ENCODE measurements around the gene APLP2. TPM values are rescaled to one million over a fixed set of nuclear protein-coding genes. Genes with fewer than 3 reads are reported as not detected.

Gene APLP2
- total RNA-seq, 3 donors from 2014 or later (not counting 1 experiment from before 2014, with no cell fraction given): 99.8 to 119 (median 116) TPM

DNA sequence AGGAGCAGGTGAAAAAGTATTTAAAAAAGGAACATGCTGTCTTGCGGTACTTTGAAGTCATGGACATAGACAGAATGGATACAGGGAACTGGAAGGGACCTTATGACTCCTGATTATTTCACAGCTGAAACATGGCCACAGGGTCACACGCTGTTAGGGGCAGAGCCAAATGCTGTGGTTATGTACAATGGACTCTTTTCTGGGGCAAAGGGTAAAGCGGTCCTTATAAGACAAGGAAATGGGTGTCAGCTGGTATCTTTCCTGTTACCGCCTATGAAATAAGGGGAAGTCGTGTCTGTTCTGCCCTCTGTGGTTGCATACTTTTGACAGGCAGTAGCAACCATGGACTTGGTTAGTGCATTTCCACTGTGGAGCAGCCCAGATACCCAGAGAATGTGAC is 77.1 kb downstream of the APLP2 start:
- H3K36me3 Mint-ChIP-seq: no peaks in the 10 kb centered on the region
- intact Hi-C loops (cut with micrococcal nuclease): no loop called here
- H3K27me3 ChIP-seq (ENCODE audit: control insufficient read depth, insufficient read depth, low read length): no peaks in the 10 kb centered on the region
- H3K27ac Mint-ChIP-seq: peak overlapping the region; percentile 88 to 89
- DNase-seq: peak in 1 of 2 donors; percentile 47
- peak overlapping the region; percentile 70 for H3K4me3 Mint-ChIP-seq
- no peaks in the 10 kb centered on the region for H3K27me3 Mint-ChIP-seq (ENCODE audit: low read depth in 2 of 2)
- H3K36me3 ChIP-seq (ENCODE audit: control insufficient read depth, insufficient read depth, low read length): peaks cover 17% of the 10 kb centered on the region
- peaks cover 27 to 28% of the 10 kb centered on the region in 2 donors for H3K4me1 Mint-ChIP-seq
- TF ChIP-seq, protein P1, sequence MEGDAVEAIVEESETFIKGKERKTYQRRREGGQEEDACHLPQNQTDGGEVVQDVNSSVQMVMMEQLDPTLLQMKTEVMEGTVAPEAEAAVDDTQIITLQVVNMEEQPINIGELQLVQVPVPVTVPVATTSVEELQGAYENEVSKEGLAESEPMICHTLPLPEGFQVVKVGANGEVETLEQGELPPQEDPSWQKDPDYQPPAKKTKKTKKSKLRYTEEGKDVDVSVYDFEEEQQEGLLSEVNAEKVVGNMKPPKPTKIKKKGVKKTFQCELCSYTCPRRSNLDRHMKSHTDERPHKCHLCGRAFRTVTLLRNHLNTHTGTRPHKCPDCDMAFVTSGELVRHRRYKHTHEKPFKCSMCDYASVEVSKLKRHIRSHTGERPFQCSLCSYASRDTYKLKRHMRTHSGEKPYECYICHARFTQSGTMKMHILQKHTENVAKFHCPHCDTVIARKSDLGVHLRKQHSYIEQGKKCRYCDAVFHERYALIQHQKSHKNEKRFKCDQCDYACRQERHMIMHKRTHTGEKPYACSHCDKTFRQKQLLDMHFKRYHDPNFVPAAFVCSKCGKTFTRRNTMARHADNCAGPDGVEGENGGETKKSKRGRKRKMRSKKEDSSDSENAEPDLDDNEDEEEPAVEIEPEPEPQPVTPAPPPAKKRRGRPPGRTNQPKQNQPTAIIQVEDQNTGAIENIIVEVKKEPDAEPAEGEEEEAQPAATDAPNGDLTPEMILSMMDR (IDR thresholded peaks at IDR 0.05): no peak
- 15% methylated on average over 5 of the region's 5 CpGs for WGBS (ENCODE audit: insufficient coverage)
- no peaks in the 10 kb centered on the region for H3K9me3 Mint-ChIP-seq
- H3K9me3 ChIP-seq (ENCODE audit: control insufficient read depth, insufficient read depth, low read length): no peaks in the 10 kb centered on the region
- ATAC-seq: peak; percentile 87 to 93 (median 89)
- H3K27ac ChIP-seq (ENCODE audit: low read length): peak overlapping the region; percentile 13
- H3K4me3 ChIP-seq (ENCODE audit: low read length): no peak overlapping the region
- H3K4me1 ChIP-seq (ENCODE audit: control insufficient read depth, insufficient read depth, low read length): peaks cover 20% of the 10 kb centered on the region

DNA sequence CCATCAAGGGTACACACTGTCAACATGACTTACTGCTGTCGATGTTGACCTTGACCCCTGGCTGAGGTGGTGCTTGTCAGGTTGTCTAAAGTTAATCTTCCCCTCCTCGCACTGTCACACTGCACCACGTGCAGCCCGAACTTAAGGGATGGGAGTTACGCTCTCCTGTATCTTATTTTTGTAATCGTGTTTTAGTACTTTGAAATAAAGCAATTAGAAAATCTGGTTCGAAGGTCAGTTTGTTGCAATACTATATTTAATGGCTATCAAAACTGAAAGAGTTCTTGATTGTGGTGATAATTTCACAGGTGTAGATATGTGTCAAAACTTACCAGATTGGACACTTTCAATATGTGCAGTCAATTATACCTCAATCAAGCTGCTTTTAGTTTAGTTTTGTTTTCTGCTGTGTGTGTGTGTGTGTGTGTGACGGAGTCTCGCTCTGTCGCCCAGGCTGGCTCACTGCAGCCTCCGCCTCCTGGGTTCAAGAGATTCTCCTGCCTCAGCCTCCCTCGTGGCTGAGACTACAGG is 79.2 kb downstream of the APLP2 start:
- Mint-ChIP-seq H3K36me3 (no peaks in the 10 kb centered on the region), H3K27ac (peak overlapping the region in 1 of 2 donors; percentile 51), H3K4me1 (peaks cover 27 to 28% of the 10 kb centered on the region in 2 donors), H3K9me3 (no peaks in the 10 kb centered on the region), H3K27me3 (ENCODE audit: low read depth in 2 of 2) (no peaks in the 10 kb centered on the region), H3K4me3 (peak overlapping the region; percentile 76)
- 86% methylated on average over 12 of the region's 12 CpGs for WGBS (ENCODE audit: insufficient coverage)
- peaks cover 10% of the 10 kb centered on the region for H3K36me3 ChIP-seq (ENCODE audit: control insufficient read depth, insufficient read depth, low read length)
- H3K4me3 ChIP-seq (ENCODE audit: low read length): no peak overlapping the region
- TF ChIP-seq, protein P1 (IDR thresholded peaks at IDR 0.05): no peak
- peaks cover 20% of the 10 kb centered on the region for H3K4me1 ChIP-seq (ENCODE audit: control insufficient read depth, insufficient read depth, low read length)
- intact Hi-C loops (cut with micrococcal nuclease): no loop called here
- H3K9me3 ChIP-seq (ENCODE audit: control insufficient read depth, insufficient read depth, low read length): no peaks in the 10 kb centered on the region
- no peak overlapping the region for H3K27ac ChIP-seq (ENCODE audit: low read length)
- no peaks in the 10 kb centered on the region for H3K27me3 ChIP-seq (ENCODE audit: control insufficient read depth, insufficient read depth, low read length)
- DNase-seq (no peak), ATAC-seq (peak in 1 of 3 donors; percentile 25)

DNA sequence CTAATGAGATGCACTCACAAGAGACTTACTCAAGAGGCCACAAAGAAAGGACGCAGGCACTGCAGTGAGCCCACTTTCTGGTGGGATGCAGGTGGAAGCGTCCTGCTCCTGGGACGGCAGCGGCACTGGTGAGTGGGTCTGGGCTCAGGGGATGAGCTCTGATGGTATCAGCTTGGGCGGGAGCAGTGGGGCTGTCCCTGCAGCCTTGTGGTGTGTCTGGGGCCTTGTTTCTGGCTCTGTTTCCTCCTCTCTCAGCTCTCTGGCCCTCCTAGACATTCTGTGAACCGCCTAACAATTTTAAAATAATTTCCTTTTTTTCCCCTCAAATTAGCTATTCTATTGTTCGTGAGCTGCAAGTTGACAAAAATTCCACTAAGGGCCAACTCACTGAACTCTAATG is 81.1 kb downstream of the APLP2 start:
- WGBS (ENCODE audit: insufficient coverage): 69% methylated on average over 6 of the region's 7 CpGs
- DNase-seq (no peak), ATAC-seq (no peak)
- H3K4me3 ChIP-seq (ENCODE audit: low read length): no peak overlapping the region
- H3K9me3 ChIP-seq (ENCODE audit: control insufficient read depth, insufficient read depth, low read length): no peaks in the 10 kb centered on the region
- intact Hi-C loops (cut with micrococcal nuclease): no loop called here
- Mint-ChIP-seq H3K27ac (no peak overlapping the region), H3K4me1 (peaks cover 27 to 28% of the 10 kb centered on the region in 2 donors), H3K4me3 (peak overlapping the region; percentile 26), H3K36me3 (no peaks in the 10 kb centered on the region), H3K9me3 (no peaks in the 10 kb centered on the region), H3K27me3 (ENCODE audit: low read depth in 2 of 2) (no peaks in the 10 kb centered on the region)
- TF ChIP-seq, protein P1 (IDR thresholded peaks at IDR 0.05): no peak
- no peaks in the 10 kb centered on the region for H3K36me3 ChIP-seq (ENCODE audit: control insufficient read depth, insufficient read depth, low read length)
- H3K27me3 ChIP-seq (ENCODE audit: control insufficient read depth, insufficient read depth, low read length): no peaks in the 10 kb centered on the region
- H3K4me1 ChIP-seq (ENCODE audit: control insufficient read depth, insufficient read depth, low read length): peaks cover 20% of the 10 kb centered on the region
- H3K27ac ChIP-seq (ENCODE audit: low read length): no peak overlapping the region

DNA sequence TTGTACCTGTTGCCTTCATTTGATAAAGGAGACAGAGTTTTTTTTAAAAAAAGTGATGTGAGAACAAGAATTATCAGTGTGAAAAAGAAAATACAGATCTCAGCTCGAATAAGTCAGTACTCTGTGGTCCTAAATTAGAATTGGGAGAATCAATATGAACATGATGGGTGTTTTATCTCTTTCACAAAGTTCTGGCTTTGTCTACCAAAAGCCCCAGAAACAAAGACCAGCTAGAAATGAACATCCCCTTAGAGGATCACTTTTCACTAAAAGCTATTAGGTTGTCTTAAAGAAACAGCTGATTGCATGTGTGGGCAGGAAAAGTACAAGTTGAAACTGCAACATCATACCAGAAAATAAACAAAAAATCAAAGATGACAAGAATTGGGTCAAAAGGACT is 81.5 kb downstream of the APLP2 start:
- H3K27me3 Mint-ChIP-seq (ENCODE audit: low read depth in 2 of 2): no peaks in the 10 kb centered on the region
- no peaks in the 10 kb centered on the region for H3K36me3 Mint-ChIP-seq
- Histone ChIP-seq H3K9me3 (ENCODE audit: control insufficient read depth, insufficient read depth, low read length) (no peaks in the 10 kb centered on the region), H3K27ac (ENCODE audit: low read length) (no peak overlapping the region), H3K4me1 (ENCODE audit: control insufficient read depth, insufficient read depth, low read length) (peaks cover 16% of the 10 kb centered on the region), H3K4me3 (ENCODE audit: low read length) (no peak overlapping the region), H3K27me3 (ENCODE audit: control insufficient read depth, insufficient read depth, low read length) (no peaks in the 10 kb centered on the region), H3K36me3 (ENCODE audit: control insufficient read depth, insufficient read depth, low read length) (no peaks in the 10 kb centered on the region)
- H3K9me3 Mint-ChIP-seq: no peaks in the 10 kb centered on the region
- WGBS (ENCODE audit: insufficient coverage): 100% methylated on average over 1 of the region's 1 CpG
- DNase-seq (no peak), ATAC-seq (no peak)
- intact Hi-C loops (cut with micrococcal nuclease): no loop called here
- peak overlapping the region; percentile 26 for H3K4me3 Mint-ChIP-seq
- no peak overlapping the region for H3K27ac Mint-ChIP-seq
- peaks cover 24 to 25% of the 10 kb centered on the region in 2 donors for H3K4me1 Mint-ChIP-seq
- TF ChIP-seq, protein P1 (IDR thresholded peaks at IDR 0.05): no peak

Measured in natural killer cell (primary cell).